Measurements from ENCODE around the gene TMPRSS2. TPM values are rescaled to one million over a fixed set of nuclear protein-coding genes. Genes with fewer than 3 reads are reported as not detected.

Gene TMPRSS2
- total RNA-seq, 1 donor from 2014 or later: 1.3 TPM

DNA sequence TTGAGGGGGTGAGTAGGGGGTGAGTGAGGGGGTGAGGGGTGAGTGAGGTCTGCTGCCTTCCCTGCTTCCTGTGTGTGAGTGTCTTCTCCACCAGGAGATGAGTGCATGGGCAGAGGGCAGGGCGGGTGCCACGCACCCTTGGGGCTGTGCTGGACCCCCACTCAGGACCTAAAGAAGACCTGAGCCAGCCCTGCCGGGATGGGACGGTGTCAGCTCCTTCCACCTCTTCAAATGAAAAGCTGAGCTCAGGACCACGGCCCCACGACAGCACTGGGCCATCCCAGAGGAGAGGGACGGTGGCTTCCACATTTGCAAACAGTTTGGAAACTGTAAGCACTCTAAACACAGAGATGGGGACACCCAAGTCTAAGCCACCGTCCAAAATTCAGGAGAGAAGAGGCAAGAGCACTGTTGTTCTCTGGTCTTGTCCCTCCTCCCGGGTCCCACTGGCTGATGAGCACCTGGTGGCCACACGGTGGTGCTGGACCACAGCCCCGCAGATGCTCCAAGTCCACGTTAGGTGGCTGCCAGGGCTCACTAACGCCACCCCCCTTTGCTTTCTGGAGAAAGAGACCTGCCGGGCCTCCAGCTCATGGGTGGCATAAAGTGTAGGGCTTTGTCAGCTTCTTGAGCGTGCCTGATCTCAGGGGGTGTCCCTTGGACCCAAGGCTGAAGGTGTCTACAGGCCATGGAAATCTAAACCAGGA, 32.1 kb downstream of the TMPRSS2 start:
- no peak overlapping the region for H3K27ac Mint-ChIP-seq
- H3K27me3 Mint-ChIP-seq (ENCODE audit: low read depth): no peaks in the 10 kb centered on the region
- no peak overlapping the region for H3K4me3 Mint-ChIP-seq
- peaks cover 15% of the 10 kb centered on the region for H3K4me1 Mint-ChIP-seq
- no peaks in the 10 kb centered on the region for H3K36me3 Mint-ChIP-seq
- H3K9me3 Mint-ChIP-seq: no peaks in the 10 kb centered on the region
- DNase-seq (ENCODE audit: low spot score in 2 of 2, unreplicated experiment in 2 of 2): no peak
- TF ChIP-seq, protein P1, sequence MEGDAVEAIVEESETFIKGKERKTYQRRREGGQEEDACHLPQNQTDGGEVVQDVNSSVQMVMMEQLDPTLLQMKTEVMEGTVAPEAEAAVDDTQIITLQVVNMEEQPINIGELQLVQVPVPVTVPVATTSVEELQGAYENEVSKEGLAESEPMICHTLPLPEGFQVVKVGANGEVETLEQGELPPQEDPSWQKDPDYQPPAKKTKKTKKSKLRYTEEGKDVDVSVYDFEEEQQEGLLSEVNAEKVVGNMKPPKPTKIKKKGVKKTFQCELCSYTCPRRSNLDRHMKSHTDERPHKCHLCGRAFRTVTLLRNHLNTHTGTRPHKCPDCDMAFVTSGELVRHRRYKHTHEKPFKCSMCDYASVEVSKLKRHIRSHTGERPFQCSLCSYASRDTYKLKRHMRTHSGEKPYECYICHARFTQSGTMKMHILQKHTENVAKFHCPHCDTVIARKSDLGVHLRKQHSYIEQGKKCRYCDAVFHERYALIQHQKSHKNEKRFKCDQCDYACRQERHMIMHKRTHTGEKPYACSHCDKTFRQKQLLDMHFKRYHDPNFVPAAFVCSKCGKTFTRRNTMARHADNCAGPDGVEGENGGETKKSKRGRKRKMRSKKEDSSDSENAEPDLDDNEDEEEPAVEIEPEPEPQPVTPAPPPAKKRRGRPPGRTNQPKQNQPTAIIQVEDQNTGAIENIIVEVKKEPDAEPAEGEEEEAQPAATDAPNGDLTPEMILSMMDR (IDR thresholded peaks at IDR 0.05; ENCODE audit: unreplicated experiment): no peak

DNA sequence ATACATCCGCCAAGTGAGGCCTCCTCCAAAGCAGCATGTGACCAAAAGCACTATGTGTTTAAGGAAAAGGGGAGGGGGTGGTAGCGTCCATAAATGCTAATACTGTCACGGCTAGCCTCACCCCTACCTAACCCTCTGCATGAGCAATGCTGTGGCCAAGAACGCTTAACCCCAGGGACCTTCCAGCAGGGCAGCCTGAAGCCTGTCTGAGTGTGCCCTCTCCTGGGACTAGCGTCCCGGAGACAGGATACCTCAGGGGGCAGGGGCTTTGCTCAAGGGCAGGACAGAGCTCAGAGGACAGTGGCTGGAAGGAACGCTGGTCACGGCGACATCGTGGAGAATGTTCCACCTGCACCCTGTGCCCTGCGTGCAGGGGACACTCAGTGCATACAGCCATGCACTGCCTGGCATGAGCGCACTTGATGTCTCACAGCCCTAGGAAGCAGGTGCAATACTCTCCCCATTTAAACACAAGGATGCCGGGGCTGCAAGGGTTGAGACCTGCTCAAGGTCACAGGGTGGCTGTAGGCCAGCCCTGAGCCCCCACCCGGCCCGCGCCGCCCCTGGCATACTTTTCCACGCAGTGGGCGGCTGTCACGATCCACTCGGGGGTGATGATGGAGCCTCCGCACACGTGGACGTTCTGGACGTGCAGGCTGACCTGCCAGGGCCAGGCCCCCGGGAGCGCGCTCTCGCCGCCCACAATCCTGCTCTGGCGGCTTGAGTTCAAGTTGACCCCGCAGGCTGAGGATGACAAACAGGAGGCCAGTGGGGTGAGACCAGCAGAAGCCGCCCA, 35.0 kb downstream of the TMPRSS2 start:
- no peaks in the 10 kb centered on the region for H3K9me3 Mint-ChIP-seq
- H3K27ac Mint-ChIP-seq: no peak overlapping the region
- peaks cover 14% of the 10 kb centered on the region for H3K4me1 Mint-ChIP-seq
- H3K36me3 Mint-ChIP-seq: no peaks in the 10 kb centered on the region
- DNase-seq (ENCODE audit: low spot score in 2 of 2, unreplicated experiment in 2 of 2): no peak
- H3K4me3 Mint-ChIP-seq: no peak overlapping the region
- no peaks in the 10 kb centered on the region for H3K27me3 Mint-ChIP-seq (ENCODE audit: low read depth)
- TF ChIP-seq, protein P1 (IDR thresholded peaks at IDR 0.05; ENCODE audit: unreplicated experiment): no peak

DNA sequence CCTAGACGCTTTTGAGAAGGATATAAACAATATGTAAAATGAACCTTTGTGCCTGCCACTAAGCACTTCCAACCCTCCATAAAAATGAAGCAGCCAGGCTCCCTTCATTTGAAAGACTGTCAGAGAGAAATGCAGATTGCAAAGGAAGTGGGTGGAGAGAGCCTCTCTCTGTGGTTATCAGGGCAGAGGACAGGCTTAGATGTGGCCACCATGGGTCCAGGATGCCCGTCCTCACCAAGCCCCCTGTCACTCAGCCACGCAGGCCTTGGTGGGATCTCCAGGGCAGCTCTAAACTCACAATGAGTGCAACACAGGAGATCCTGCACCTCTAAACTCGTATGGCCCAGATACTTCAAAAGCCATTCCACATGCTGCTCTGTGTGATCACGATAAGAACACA, 37.9 kb downstream of the TMPRSS2 start:
- Mint-ChIP-seq H3K27ac (no peak overlapping the region), H3K4me1 (peaks cover 12% of the 10 kb centered on the region), H3K4me3 (no peak overlapping the region), H3K36me3 (no peaks in the 10 kb centered on the region), H3K9me3 (no peaks in the 10 kb centered on the region), H3K27me3 (ENCODE audit: low read depth) (no peaks in the 10 kb centered on the region)
- DNase-seq (ENCODE audit: low spot score in 2 of 2, unreplicated experiment in 2 of 2): no peak
- TF ChIP-seq, protein P1 (IDR thresholded peaks at IDR 0.05; ENCODE audit: unreplicated experiment): no peak

DNA sequence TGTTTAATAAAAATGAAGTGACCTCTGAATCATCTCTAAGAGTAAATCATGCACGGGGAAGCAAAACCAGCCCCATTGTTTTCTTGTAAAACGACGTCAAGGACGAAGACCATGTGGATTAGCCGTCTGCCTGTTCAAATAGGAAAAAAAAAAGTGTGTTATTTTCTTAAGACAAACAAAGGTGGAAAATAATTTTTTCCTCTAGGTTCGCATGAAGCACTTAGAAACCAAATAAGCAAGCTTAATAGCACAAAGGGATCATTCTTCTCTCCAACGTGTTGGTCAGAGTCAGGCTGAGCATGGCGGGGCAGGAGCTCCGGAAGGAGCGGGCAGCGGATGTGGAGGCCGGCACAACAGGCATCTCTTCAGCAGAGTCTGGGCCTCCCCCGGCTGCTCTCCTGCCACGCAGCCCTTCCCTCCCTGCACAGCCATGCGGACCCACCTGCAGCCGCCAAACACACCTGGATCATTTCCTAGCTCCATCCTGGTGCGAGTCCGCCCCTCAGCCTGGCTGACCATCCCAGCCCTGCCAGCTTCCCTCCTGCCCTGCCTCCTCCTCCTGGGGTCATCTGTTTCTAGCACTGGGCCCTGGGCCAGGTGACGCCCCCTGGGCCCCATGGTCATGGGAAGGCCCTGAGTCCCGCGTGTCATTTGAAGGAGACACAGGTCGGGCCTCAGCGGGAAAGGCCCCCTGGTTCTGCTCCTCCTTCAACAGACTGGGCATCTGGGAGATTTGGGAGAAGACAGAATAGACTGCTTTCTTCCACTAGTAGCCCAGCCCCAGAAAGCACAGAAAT, 41.7 kb downstream of the TMPRSS2 start:
- Mint-ChIP-seq H3K4me1 (peaks cover 12% of the 10 kb centered on the region), H3K27ac (no peak overlapping the region), H3K36me3 (peaks cover 13% of the 10 kb centered on the region), H3K4me3 (no peak overlapping the region), H3K27me3 (ENCODE audit: low read depth) (no peaks in the 10 kb centered on the region), H3K9me3 (peaks cover 11% of the 10 kb centered on the region)
- DNase-seq (ENCODE audit: low spot score in 2 of 2, unreplicated experiment in 2 of 2): no peak
- TF ChIP-seq, protein P1 (IDR thresholded peaks at IDR 0.05; ENCODE audit: unreplicated experiment): no peak

DNA sequence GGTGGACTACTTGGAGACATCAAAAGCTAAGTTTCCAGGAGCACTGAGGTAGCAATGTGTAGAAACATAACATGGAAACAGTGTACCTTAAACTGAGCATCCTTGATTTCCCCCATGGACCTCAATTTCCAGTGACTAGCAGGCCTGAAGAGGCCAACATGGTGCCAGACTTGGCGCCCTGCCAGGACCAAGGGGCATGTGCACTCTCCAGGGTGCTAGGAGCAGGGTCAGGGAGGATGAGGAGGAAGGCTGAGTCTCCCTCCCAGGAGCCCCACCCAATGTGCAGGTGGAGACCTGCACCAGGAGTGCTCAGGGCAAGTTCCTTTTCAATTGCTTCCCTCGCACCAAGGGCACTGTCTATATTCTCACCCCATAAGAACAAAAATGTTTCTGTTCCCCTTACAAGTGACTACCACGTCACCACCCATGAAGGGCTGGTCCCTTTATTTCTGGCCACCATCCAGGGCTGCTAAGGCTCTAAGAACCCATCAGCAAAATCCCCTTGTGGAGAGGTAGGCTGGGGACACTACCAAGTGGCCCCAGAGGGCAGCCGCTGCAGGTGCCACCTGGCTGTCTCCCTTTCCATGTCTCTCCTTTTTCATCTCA, 42.7 kb downstream of the TMPRSS2 start:
- TF ChIP-seq, protein P1 (IDR thresholded peaks at IDR 0.05; ENCODE audit: unreplicated experiment): no peak
- no peak for DNase-seq (ENCODE audit: low spot score in 2 of 2, unreplicated experiment in 2 of 2)
- peaks cover 11% of the 10 kb centered on the region for H3K9me3 Mint-ChIP-seq
- H3K27ac Mint-ChIP-seq: no peak overlapping the region
- peaks cover 13% of the 10 kb centered on the region for H3K36me3 Mint-ChIP-seq
- H3K4me3 Mint-ChIP-seq: no peak overlapping the region
- H3K27me3 Mint-ChIP-seq (ENCODE audit: low read depth): no peaks in the 10 kb centered on the region
- peaks cover 12% of the 10 kb centered on the region for H3K4me1 Mint-ChIP-seq

Data from mesothelial cell of epicardium (in vitro differentiated cells).